ENCODE measurements around the gene AGRN.
"Not testable (repeated sequence)": the region's sequence is repeated elsewhere in the genome, so short reads cannot be mapped to it uniquely, and the experiment has no call there.

AGRN gene

DNA sequence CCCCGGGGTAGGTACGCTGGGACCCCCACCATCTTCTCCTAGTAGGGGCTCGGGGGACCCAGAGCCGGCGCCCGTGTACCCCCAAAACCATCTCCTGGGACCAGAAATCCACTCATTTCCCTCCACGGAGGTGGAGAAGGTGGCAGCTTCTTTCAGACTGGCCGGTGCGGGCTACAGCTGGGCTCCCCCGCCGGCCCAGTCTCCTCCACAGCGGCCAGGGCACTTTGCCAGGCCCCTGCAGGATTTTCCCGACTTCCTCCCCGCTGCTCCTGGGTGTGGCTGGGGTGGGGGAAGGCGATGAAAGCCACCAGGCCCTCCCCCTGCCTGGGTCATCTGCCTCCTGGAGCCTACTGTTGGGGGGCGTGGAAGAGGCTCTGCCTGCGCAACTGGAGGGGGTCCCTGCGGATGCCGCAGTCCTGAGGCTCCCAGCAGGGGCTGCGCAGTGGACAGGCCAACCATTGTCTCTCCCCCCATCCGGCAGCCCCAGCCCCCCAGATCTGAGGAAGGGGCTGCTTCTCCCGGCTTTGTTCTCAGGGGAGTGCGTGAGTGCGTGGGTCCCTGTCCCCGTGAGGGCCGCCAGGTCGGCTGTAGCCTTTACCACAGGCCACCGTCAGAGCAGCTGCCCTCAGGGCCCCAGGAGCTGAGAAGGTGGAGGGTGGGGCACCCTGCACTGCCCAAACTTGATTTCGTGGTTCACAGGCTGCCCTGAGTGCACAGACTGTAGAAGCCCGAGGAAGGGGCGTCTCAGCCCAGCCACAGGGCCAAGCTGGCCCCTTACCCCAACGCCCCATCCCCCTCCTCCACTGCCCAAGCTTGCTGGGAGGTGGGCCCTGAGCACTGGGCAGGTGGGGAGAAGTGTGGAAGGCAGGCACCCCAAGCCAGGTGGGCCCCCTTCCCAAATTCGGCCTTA lies 1.3 kb downstream of the AGRN start:
- peak; percentile 80 for DNase-seq (ENCODE audit: low spot score)

DNA sequence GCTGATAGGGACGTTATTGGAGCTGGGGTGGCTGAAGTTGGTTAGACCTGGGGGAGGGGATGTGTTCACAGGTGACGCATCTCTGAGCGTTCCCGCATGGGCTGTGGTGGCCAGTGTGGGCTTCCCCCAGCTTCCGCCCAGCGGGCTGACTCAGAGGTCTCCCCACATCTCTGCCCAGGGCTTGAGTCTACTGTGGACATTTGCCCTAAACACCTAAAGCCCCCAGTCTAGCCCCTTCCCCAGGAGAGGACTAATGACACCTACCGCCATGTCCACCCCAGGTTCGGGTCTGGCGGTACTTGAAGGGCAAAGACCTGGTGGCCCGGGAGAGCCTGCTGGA lies 2.0 kb downstream of the AGRN start:
- DNase-seq (ENCODE audit: low spot score) = no peak

DNA sequence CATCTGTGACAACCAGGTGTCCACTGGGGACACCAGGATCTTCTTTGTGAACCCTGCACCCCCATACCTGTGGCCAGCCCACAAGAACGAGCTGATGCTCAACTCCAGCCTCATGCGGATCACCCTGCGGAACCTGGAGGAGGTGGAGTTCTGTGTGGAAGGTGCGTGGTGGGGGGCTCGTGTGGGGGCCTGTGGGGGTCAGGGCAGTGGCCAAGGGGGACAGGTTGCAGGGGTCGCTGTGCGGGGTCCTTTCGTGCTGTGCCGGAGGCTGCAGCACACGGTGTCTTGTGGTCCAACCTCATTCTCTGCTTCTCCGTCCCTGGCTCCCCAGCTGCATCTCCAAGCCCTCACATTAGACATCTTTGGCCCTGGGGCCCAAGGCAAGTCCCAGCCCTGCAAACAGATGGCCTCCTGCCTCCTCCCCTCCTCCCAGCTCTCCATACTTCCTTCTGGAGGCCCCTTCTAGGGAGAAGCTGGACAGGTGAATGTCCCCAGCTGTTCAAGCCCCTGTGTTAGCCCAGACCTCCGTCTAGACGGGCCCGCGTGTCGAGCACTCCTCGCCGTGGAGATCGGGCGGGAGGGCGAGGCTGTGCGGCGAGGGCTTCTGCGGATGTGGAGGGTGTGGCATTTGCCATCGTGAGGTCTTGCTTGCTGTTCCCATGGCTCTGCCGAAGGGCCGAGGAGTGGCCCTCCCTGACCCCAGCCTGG lies 2.5 kb downstream of the AGRN start:
- no peak for DNase-seq (ENCODE audit: low spot score)

DNA sequence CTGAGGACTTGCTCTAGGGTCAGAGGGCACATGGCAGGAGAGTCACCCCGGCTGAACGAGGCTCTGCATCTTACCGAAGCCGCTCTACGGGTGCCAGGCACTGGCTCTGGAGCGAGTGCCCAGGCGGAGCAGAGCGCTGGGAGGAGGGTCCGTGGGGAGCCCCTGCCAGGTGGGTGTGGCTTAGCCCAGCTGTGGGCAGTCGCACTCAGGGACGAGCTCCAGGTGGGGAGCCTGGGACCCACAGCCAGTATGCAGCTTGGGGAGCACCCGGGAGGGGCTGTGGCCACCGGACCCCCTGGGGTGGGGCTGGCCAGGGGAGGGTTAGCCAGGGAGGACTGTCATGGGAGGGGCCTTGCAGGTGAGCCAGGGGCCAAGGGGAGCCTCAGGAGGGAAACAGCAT lies 3.8 kb downstream of the AGRN start:
- no peak for DNase-seq (ENCODE audit: low spot score)

DNA sequence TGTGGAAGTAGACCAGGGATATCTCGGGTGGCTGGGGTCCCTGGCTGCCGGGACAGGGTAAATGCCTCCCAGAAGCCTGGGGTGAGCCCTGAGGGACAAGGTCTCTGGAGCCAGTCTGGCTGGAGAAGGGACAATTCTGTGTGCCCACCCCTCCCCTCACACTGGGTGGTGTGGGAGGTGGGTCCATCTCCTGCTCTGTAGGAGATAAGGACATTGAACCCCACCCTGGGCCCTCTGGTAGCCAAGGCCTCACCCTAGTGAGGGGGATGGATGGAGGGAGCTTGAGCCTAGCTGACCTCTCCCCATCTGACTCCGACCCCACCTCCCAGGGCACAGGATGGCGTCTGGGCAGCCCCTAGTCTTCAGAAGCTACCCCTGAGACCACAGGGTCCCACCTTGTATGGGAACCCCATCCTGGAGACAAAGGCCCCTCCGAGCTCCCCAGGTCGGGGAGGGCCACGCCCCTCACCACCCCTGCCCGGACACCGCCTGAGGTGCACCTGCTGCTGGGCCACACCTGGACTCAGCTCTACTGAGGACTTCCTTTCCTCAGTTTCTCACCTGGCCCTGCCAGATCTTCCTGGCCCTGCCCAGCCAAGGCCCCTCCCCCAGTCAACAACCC lies 4.3 kb downstream of the AGRN start:
- no peak for DNase-seq (ENCODE audit: low spot score)

DNA sequence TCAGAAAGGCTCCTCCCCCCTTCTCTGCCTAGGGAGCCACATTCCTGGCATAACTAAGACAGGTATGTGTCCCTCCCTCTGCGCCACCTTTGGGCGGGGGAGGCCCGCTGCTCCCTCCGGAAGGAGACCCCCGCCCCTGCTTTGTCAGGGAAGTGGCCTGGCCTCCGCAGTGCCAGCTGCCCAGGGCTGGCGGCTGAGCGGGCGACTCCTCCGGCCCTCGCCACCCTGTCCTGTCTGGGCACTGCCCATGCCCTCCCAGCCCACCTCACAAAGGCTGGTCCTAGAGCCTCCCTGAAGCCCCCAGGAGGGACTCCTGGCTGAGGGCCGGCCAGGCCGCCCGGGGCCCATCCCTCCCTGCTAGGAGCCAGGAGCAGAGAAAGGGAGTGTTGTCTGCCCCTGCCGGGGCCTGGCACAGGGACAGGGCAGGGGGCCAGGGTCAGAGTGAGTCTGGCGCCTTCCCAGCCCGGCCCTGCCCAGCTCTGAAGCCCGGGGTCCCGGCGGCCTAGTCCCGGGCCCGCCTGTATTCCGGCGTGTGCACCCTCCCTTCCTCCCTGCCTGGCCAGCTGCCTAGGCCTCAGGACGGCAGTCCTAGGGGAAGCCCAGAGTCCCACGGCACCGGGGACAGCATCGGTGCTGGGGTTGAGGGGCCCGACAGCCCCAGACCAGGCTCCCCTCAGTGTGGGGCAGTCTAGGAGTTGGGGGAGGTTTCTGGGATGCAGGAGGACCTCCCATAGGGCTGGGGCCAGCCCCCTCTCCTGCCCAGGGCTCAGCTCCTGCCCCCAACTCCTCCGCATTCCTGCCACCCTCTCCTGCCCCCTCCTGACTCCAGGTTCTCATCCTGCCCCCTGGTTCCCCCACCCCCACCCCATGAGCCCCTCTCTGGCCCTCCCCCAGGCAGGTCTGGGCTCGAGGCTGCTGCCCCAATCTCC lies 5.1 kb downstream of the AGRN start:
- DNase-seq (ENCODE audit: low spot score) = no peak

DNA sequence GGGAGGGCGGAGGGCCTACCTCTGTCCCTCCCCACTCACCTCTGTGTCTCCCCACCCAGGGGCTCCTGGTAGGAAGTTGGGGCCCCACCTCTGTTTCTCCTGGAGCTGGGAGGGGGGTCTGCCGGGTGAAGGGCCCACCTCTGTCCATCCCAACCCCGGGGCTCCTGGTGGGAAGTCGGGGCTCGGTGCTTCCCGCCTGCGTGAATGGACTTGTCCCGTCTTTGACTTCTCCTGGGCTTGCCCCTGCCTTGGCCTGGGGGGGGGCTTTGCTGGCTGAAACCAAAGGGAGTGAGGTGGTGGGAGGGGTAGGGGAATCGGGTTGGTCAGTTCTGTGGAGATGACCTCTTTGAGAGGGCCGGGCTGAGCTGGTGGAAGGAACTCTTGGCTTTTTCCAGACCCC lies 5.8 kb downstream of the AGRN start:
- no peak for DNase-seq (ENCODE audit: low spot score)

DNA sequence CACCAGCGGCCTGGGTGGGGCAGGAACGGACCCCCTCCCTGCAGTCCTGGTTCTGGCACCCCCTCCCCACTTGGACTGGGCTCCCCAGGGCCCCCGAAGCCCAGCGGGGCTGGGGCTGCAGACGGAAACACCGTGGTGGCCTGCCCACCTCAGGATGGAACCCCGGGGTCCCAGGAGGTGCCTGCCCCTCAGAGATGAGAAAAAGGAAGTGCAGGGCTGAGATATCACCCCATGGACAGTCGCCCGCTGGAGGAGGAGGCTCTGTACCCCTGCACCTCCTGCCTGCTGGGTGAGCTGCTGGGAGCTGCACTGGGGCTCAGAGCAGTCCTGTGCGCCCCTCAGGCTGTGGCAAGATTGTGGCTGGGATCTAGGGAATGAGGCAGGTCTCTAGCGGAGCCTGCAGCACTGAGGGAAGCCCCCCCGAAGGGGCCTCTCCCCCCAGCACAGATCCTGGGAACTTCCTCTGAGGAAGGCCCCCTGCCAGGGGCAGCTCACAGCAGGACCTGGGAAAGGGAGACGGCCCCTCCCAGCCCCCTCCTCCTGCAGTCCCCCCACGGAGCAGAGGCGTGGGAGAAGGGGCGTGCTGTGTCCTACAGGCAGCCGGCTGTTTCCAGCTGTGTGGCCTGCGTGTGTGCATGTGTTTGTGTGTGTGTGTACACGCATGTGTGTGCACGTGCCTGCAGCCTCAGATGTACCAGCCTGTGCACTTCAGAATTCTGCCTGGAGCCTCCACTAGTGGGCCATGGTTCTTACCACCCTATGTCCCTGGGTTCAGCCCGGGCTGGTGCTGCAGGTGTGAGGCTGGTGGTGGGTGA lies 6.9 kb downstream of the AGRN start:
- no peak for DNase-seq (ENCODE audit: low spot score)

DNA sequence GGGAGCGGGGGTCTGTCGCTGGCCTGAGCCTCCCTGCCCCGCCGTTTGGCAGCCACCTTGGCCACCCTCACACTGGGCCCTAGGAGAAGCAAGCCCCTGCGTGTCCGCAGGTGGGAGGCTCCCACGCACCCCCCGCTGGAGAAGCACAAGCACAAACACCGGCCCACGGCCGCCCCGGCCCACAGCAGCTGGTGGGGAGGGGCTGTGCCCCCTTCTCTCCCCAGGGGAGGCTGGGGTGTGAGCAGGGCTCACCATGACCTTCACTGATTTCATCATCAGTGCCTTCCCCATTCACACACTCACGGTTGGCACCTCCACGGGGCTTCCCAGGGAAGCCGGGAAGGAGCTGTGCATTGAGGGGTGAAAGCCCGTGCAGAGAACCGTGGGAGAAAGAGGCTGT lies 7.9 kb downstream of the AGRN start:
- DNase-seq (ENCODE audit: low spot score) = no peak

DNA sequence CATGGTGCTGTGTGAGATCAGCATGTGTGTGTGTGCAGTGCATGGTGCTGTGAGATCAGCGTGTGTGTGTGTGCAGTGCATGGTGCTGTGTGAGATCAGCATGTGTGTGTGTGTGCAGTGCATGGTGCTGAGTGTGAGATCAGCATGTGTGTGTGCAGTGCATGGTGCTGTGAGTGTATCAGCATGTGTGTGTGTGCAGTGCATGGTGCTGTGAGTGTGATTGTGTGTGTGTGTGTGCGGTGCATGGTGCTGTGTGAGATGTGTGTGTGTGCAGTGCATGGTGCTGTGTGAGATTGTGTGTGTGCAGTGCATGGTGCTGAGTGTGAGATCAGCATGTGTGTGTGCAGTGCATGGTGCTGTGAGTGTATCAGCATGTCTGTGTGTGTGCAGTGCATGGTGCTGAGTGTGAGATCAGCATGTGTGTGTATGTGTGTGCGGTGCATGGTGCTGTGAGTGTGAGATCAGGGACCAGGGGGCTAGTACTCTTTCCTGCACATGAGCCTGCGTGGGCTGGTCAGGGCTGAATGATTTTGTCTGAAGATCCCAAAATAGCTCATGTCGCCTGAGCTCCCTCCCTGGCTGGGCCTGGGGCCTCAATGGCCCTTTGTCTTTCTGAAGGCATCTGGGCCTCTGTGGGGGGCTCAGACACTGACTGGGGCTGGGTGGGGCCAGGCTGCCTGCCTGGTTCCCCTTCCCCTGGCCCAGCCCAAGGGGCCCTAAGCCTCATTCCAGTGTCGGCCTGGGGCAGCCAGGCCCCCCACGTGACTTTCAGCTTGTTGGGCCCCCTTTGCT lies 11.1 kb downstream of the AGRN start:
- DNase-seq (ENCODE audit: low spot score) = not testable (repeated sequence)

DNA sequence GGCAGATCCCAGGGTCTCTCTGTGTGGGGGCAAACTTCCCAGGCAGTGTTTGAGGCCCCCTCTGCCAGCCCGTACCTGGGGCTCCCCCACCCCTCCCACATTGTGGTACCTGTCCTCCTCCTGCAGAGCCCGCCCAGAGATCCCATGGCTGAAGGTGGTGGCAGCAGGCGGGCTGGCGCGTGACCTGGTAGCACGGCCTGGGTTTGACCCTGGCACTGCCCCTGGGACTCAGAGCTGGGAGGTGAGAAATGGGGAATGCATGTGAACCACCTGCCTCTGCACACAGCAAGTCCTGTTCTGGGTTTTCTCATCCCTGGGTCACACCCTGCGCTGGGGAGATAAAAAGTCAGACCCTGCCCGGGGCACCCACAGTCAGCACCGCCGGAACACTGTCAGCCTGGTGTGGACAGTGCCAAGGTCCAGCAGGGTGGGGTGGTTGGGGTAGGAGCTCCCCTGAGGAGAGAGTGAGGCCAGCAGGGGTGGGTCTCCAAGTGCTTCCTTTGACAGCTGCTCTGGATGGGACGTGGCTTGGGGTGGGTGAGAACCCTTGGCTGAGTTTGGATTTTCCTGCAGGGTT lies 11.8 kb downstream of the AGRN start:
- no peak for DNase-seq (ENCODE audit: low spot score)

DNA sequence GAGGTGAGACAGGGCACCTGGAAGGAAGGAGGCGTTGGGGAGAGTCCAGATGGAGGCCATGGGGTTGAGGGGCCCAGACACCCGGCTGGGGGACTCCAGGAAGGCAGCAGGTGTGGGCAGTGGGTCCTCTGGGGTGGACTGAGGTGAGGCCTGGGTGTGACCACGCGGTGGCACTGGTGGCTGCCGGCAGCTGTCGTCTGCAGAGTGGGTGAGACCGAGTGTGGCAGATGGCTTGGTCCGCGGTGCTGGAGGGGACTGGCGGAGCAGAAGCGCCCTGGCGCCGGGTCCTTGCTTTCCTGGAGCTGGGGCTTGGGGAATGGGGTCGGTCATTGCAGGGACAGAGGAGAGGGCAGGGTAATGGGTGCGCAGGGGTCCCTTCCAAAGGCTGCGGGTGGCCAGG lies 12.5 kb downstream of the AGRN start:
- no peak for DNase-seq (ENCODE audit: low spot score)

DNA sequence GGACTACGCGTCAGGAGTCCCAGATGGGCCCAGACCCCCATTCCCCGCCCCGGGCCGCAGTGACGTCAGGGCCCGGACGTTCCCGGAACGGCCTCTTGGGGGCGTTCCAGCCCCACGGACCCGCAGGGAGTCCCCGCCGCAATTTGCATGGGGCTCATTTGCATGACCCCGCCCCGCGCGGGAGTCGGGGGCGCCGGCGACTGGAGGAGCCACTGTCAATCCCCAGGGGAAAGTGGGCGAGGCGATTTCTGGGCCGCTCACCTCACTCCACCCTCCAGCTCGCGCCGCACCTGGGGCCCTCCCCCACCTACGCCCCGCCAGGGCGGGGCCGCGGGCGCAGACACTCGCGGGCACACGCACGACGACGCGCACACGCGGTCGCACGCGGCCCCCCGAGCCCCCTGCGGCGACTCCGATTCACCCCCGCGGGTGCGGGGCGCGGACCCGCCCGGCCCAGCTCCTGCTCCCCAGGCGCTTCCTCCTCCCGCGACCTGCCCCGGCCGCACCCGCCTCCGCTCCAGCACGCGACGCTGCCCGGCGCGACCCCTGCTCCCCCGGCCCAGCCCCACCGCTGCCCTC lies 13.2 kb downstream of the AGRN start:
- DNase-seq (ENCODE audit: low spot score) = peak; percentile 85

DNA sequence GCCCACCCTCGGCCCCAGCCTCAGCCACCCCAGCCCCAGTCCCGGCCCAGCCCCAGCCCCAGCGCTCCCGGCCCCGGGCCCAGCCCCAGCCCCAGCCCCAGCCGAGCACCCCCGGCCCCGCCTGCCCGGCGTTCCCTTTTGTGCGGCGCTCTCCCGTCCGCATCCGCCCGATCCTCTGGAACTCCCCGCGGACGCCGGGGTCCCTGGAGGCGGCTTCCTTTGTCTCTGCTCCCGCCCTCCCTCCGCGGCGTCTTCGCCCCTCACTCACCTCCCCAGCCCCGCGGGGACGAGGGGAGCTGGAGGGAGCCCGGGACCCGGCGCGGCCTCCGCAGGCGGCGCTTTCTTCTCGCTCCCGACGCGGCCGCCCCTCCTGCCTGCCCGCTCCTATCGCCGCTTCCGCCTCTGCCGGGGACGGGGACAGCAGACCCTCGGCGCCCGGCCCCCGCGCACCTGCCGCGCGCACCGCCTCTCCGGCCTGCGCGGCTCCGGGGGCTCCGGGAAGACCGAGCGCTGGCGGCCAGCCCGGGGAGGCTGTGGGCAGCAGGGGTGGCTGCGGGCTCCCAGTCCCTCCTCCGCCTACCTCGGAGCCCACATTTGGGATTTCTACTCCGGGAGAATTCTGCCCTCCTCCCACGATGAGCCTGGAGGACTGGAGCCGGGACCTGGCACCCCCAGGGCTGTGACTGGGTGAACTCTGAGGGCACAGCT lies 14.0 kb downstream of the AGRN start:
- DNase-seq (ENCODE audit: low spot score) = no peak

DNA sequence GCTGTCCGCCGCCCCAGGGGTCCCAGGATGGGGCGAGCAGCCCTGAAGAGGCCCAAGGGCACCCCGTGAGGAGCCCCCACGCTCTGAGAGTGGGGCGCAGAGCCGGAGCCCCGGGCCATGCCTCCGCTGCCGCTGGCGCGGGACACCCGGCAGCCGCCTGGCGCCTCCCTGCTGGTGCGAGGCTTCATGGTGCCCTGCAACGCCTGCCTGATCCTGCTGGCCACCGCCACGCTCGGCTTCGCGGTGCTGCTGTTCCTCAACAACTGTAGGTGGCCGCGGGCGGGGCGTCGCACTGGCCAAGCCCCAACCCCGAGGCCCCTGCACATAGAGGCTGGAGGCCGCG lies 14.5 kb downstream of the AGRN start:
- no peak for DNase-seq (ENCODE audit: low spot score)

DNA sequence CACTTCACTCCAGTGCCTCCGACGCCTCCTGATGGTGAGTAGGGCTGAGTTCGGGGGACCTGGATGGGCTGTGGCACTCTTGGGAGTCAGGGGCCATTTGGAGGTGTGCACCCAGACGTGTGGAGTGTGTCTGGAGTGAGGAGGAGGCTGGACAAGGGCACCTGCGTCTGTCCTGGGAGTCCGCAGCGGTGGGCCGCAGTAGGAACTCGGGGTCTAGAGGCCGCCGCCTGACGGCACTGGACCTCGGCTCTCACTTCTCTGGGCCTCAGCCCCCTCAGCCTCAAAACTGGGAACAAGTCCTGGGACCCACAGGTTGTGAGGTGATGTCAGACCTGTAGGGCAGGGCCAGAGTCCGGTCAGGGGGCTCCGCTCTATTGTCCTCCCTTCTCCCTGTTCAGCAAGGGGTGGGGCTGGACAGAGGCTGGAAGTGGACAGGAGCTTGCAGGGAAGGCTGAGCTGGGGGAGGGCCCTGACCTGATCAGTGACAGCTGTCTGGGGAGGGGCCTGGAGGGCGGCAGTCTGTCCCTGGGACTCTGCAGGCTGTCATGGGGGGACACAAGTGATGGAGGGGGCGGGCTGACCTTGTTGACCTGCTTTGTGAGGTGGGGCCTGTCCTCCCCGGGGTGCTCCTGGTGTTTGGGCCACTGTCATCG lies 15.5 kb downstream of the AGRN start:
- no peak for DNase-seq (ENCODE audit: low spot score)

DNA sequence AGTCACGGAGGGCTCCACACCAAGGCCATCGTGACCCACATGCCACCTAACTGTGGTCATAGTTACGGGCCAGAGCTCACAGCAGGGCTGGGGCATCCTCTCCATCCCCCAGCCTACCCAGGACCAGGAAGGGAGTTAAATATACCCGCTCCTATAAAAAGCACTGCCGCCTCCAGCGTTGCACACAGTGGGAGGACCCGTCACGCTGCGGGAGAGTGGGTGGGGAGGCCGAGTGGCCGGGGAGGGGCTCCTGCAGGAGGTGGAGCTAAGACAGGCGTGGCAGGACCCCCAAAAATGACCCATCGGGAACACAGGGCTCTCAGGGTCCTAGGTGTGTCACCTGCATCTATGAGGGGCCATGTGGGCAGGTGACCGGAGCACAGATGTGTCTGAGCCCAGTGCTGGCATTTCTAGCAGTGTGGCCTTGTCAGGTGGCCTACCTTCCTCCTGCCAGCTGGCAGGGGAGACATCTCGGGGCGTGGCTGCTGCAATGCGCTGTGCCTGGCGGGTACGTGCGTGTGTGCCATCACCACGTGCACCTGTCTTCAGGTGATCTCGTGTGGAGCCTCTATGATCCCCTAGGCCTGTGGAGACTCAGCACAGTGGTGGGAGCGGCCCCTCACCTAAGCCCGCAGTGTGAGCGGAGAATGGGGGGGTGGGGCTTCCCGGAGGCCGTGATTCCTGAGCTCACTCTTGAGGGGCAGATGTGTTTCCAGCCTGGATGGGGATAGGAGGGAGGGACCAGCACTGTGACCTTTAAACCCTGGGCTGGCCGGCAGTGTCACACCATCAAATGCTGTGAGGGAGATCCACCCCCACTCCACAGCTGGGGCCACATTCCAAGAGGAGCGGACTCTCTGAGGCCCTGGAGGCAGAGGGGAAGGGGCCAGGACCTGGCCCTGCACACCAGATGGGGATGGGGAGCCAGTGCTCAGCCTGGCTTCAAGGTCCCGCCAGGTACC lies 17.7 kb downstream of the AGRN start:
- DNase-seq (ENCODE audit: low spot score) = no peak

Measured in AG20443 (cell line).